ENCODE data around the gene RAX.
"Not testable (repeated sequence)": the region's sequence is repeated elsewhere in the genome, so short reads cannot be mapped to it uniquely, and the experiment has no call there.

GRCh38 chr18:59262243-59262642, 11.0 kb downstream of the RAX start:
- TF ChIP-seq ESRRA (IDR thresholded peaks at IDR 0.05; ENCODE audit: low read length); NFYA (IDR thresholded peaks at IDR 0.05; ENCODE audit: borderline replicate concordance, low read depth, low read length); CTCF (IDR thresholded peaks at IDR 0.05 in 2 of 3, conservative IDR thresholded peaks at IDR 0.05 in 1 of 3; ENCODE audit: control insufficient read depth in 2 of 3, extremely low read depth in 1 of 3, insufficient read depth in 1 of 3, low read depth in 3 of 3, low read length in 3 of 3): not testable (repeated sequence)
